ENCODE results near the gene SLCO4A1.

Gene SLCO4A1

GRCh38 chr20:62635232-62635631 is 7.1 kb upstream of the SLCO4A1 start:
- ChIA-PET POLR2A (no interaction called here), CTCF (interaction anchor here (0.8 kb wide), 1 partner anchor 19 kb away, joined by 4 read pairs; no protein-coding TSS in a partner anchor)
- no peak overlapping the region for H3K4me3 ChIP-seq (ENCODE audit: low read depth, low read length)
- TF ChIP-seq CTCF (IDR thresholded peaks at IDR 0.05; ENCODE audit: insufficient read depth, low read length, missing control alignments): no peak
- DNase-seq (ENCODE audit: low read depth, low spot score): no peak

GRCh38 chr20:62635852-62636251 is 6.5 kb upstream of the SLCO4A1 start:
- no peak for DNase-seq (ENCODE audit: low read depth, low spot score)
- H3K4me3 ChIP-seq (ENCODE audit: low read depth, low read length): no peak overlapping the region
- ChIA-PET CTCF (interaction anchor here (0.8 kb wide), 1 partner anchor 19 kb away, joined by 4 read pairs; no protein-coding TSS in a partner anchor), POLR2A (no interaction called here)
- TF ChIP-seq CTCF (IDR thresholded peaks at IDR 0.05; ENCODE audit: insufficient read depth, low read length, missing control alignments): no peak

GRCh38 chr20:62636446-62636845 is 5.9 kb upstream of the SLCO4A1 start:
- CTCF ChIA-PET: no interaction called here
- TF ChIP-seq CTCF (IDR thresholded peaks at IDR 0.05; ENCODE audit: insufficient read depth, low read length, missing control alignments): no peak

GRCh38 chr20:62637110-62637509 is 5.2 kb upstream of the SLCO4A1 start:
- no peak overlapping the region for H3K4me3 ChIP-seq (ENCODE audit: low read depth, low read length)
- no peak for DNase-seq (ENCODE audit: low read depth, low spot score)
- TF ChIP-seq CTCF (IDR thresholded peaks at IDR 0.05; ENCODE audit: insufficient read depth, low read length, missing control alignments): no peak
- ChIA-PET POLR2A (interaction anchor here (0.6 kb wide), 1 partner anchor 14 kb away, joined by 3 read pairs; no protein-coding TSS in a partner anchor), CTCF (interaction anchor here (0.9 kb wide), 1 partner anchor 21 kb away, joined by 3 read pairs; no protein-coding TSS in a partner anchor)

More at GRCh38 chr20:62636446-62636845, 5.9 kb upstream of the SLCO4A1 start:
- no peak overlapping the region for H3K4me3 ChIP-seq (ENCODE audit: low read depth, low read length)
- POLR2A ChIA-PET: no interaction called here
- DNase-seq (ENCODE audit: low read depth, low spot score): no peak

GRCh38 chr20:62637521-62638054 is 4.7 kb upstream of the SLCO4A1 start:
- DNase-seq (ENCODE audit: low read depth, low spot score): no peak
- TF ChIP-seq CTCF (IDR thresholded peaks at IDR 0.05; ENCODE audit: insufficient read depth, low read length, missing control alignments): no peak
- POLR2A ChIA-PET: interaction anchor here (0.6 kb wide), 1 partner anchor 13 kb away, joined by 3 read pairs; no protein-coding TSS in a partner anchor
- no peak overlapping the region for H3K4me3 ChIP-seq (ENCODE audit: low read depth, low read length)
- CTCF ChIA-PET: interaction anchor here (0.9 kb wide), 2 partner anchors 21 to 155 kb away, joined by 3 read pairs; no protein-coding TSS in a partner anchor

- ChIA-PET POLR2A (no interaction called here), CTCF (interaction anchor here (0.9 to 1.8 kb wide), 2 partner anchors 154 to 170 kb away, joined by 3 to 5 read pairs; no protein-coding TSS in a partner anchor)
- no peak overlapping the region for H3K4me3 ChIP-seq (ENCODE audit: low read depth, low read length)
- no peak for TF ChIP-seq CTCF (IDR thresholded peaks at IDR 0.05; ENCODE audit: insufficient read depth, low read length, missing control alignments)
- no peak for DNase-seq (ENCODE audit: low read depth, low spot score)
Measured at GRCh38 chr20:62638055-62638570, 4.2 kb upstream of the SLCO4A1 start.
